Mononuclear cell (primary cell): ENCODE measurements around the gene NTM. TPM values are rescaled to one million over a fixed set of nuclear protein-coding genes. Genes with fewer than 3 reads are reported as not detected.

Source experiments
- H3K27me3 ChIP-seq: 2 replicates; pipeline ENCODE4 v1.6.0; 2011; ENCODE audit warnings: low read length, control low read depth; ENCODE audit not compliant: insufficient read depth
- H3K4me1 ChIP-seq: 2 replicates; pipeline ENCODE4 v1.5.1; 2011; ENCODE audit warnings: mild to moderate bottlenecking, low read length, control low read depth; ENCODE audit not compliant: insufficient read depth
- H3K4me3 ChIP-seq: 2 replicates; pipeline ENCODE4 v1.5.1; 2011; ENCODE audit warnings: mild to moderate bottlenecking, low read length, moderate library complexity
- H3K9me3 ChIP-seq: 2 replicates; pipeline ENCODE4 v1.5.1; 2011; ENCODE audit warnings: low read depth, mild to moderate bottlenecking, control low read depth, low read length
- total RNA-seq: library from RNA; depleted of rRNA; stranded (reverse); fragments of >200 nt; gene quantifications from one replicate; pipeline ENCODE4 v1.2.3, GENCODE V29; 2012

The NTM gene
- total RNA-seq, 1 donor, result not detected

GRCh38 chr11:132226522-132226921 lies 856.1 kb downstream of the NTM start:
- Histone ChIP-seq H3K4me3 (no peak overlapping the region), H3K4me1 (no peaks in the 10 kb centered on the region), H3K9me3 (no peaks in the 10 kb centered on the region), H3K27me3 (no peaks in the 10 kb centered on the region)

- Histone ChIP-seq H3K27me3 (no peaks in the 10 kb centered on the region), H3K4me3 (no peak overlapping the region), H3K4me1 (no peaks in the 10 kb centered on the region), H3K9me3 (no peaks in the 10 kb centered on the region)
These were observed 858.4 kb downstream of the NTM start for GRCh38 chr11:132228746-132229325.

GRCh38 chr11:132231656-132232347 lies 861.4 kb downstream of the NTM start:
- Histone ChIP-seq H3K4me1 (no peaks in the 10 kb centered on the region), H3K9me3 (no peaks in the 10 kb centered on the region), H3K4me3 (no peak overlapping the region), H3K27me3 (no peaks in the 10 kb centered on the region)

GRCh38 chr11:132234878-132235277 lies 864.5 kb downstream of the NTM start:
- Histone ChIP-seq H3K9me3 (no peaks in the 10 kb centered on the region), H3K4me3 (no peak overlapping the region), H3K27me3 (no peaks in the 10 kb centered on the region), H3K4me1 (no peaks in the 10 kb centered on the region)

- Histone ChIP-seq H3K4me3 (no peak overlapping the region), H3K27me3 (no peaks in the 10 kb centered on the region), H3K9me3 (no peaks in the 10 kb centered on the region), H3K4me1 (no peaks in the 10 kb centered on the region)
These were observed 867.4 kb downstream of the NTM start for GRCh38 chr11:132237781-132238180.

- no peak overlapping the region for H3K4me3 ChIP-seq
- H3K4me1 ChIP-seq, result no peaks in the 10 kb centered on the region
- H3K9me3 ChIP-seq, result no peaks in the 10 kb centered on the region
- H3K27me3 ChIP-seq, result no peaks in the 10 kb centered on the region
These were observed 868.0 kb downstream of the NTM start for GRCh38 chr11:132238331-132238866.

- Histone ChIP-seq H3K4me3 (no peak overlapping the region), H3K9me3 (no peaks in the 10 kb centered on the region), H3K27me3 (no peaks in the 10 kb centered on the region), H3K4me1 (no peaks in the 10 kb centered on the region)
These were observed 870.0 kb downstream of the NTM start for GRCh38 chr11:132240374-132240773.

- no peak overlapping the region for H3K4me3 ChIP-seq
- no peaks in the 10 kb centered on the region for H3K27me3 ChIP-seq
- no peaks in the 10 kb centered on the region for H3K9me3 ChIP-seq
- H3K4me1 ChIP-seq, result no peaks in the 10 kb centered on the region
These were observed 872.2 kb downstream of the NTM start for GRCh38 chr11:132242632-132243031.

- no peaks in the 10 kb centered on the region for H3K4me1 ChIP-seq
- H3K27me3 ChIP-seq, result no peaks in the 10 kb centered on the region
- H3K9me3 ChIP-seq, result no peaks in the 10 kb centered on the region
- no peak overlapping the region for H3K4me3 ChIP-seq
These were observed 874.4 kb downstream of the NTM start for GRCh38 chr11:132244846-132245245.

- no peaks in the 10 kb centered on the region for H3K9me3 ChIP-seq
- no peak overlapping the region for H3K4me3 ChIP-seq
- no peaks in the 10 kb centered on the region for H3K27me3 ChIP-seq
- no peaks in the 10 kb centered on the region for H3K4me1 ChIP-seq
These were observed 875.3 kb downstream of the NTM start for GRCh38 chr11:132245403-132246385.

- Histone ChIP-seq H3K4me3 (no peak overlapping the region), H3K27me3 (no peaks in the 10 kb centered on the region), H3K4me1 (no peaks in the 10 kb centered on the region), H3K9me3 (no peaks in the 10 kb centered on the region)
These were observed 878.2 kb downstream of the NTM start for GRCh38 chr11:132248580-132248979.

- no peak overlapping the region for H3K4me3 ChIP-seq
- H3K27me3 ChIP-seq, result no peaks in the 10 kb centered on the region
- no peaks in the 10 kb centered on the region for H3K9me3 ChIP-seq
- no peaks in the 10 kb centered on the region for H3K4me1 ChIP-seq
These were observed 878.8 kb downstream of the NTM start for GRCh38 chr11:132249256-132249655.

- Histone ChIP-seq H3K4me3 (no peak overlapping the region), H3K9me3 (no peaks in the 10 kb centered on the region)
These were observed 880.6 kb downstream of the NTM start for GRCh38 chr11:132251061-132251460.

GRCh38 chr11:132253469-132254264 lies 883.3 kb downstream of the NTM start:
- Histone ChIP-seq H3K27me3 (no peaks in the 10 kb centered on the region), H3K4me3 (no peak overlapping the region), H3K4me1 (no peaks in the 10 kb centered on the region), H3K9me3 (no peaks in the 10 kb centered on the region)

More at GRCh38 chr11:132251061-132251460, 880.6 kb downstream of the NTM start:
- no peaks in the 10 kb centered on the region for H3K27me3 ChIP-seq
- H3K4me1 ChIP-seq, result no peaks in the 10 kb centered on the region
